ENCODE data around the gene BCL11A.

The BCL11A gene

DNA sequence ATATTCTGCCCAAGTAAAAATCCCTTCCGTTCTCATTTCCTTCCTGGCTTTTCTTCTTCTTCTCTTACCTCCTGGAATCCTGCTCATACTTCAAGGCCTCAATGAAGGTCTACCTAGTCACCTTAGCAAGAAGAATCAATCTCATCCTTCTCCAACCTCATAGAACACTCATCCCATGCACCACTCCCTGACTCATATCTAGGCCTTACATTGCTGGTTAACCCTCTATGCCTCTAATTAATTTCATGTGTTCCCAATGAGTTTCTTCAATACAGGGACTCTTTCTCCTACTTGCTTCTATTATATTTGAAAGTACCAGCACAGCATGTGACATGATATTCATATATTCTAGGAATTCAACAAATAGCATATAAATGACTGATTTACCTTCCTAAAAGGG is 63.0 kb downstream of the BCL11A start:
- Histone ChIP-seq H3K27ac (no peak overlapping the region), H3K4me3 (ENCODE audit: low read depth, low read length) (no peak overlapping the region), H3K9me3 (ENCODE audit: severe bottlenecking) (no peaks in the 10 kb centered on the region), H3K36me3 (no peaks in the 10 kb centered on the region), H3K27me3 (ENCODE audit: insufficient read depth, low read depth, severe bottlenecking) (no peaks in the 10 kb centered on the region)
- no peak for DNase-seq
- TF ChIP-seq, protein P1, sequence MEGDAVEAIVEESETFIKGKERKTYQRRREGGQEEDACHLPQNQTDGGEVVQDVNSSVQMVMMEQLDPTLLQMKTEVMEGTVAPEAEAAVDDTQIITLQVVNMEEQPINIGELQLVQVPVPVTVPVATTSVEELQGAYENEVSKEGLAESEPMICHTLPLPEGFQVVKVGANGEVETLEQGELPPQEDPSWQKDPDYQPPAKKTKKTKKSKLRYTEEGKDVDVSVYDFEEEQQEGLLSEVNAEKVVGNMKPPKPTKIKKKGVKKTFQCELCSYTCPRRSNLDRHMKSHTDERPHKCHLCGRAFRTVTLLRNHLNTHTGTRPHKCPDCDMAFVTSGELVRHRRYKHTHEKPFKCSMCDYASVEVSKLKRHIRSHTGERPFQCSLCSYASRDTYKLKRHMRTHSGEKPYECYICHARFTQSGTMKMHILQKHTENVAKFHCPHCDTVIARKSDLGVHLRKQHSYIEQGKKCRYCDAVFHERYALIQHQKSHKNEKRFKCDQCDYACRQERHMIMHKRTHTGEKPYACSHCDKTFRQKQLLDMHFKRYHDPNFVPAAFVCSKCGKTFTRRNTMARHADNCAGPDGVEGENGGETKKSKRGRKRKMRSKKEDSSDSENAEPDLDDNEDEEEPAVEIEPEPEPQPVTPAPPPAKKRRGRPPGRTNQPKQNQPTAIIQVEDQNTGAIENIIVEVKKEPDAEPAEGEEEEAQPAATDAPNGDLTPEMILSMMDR (IDR thresholded peaks at IDR 0.05; ENCODE audit: low read depth, low read length), result no peak

DNA sequence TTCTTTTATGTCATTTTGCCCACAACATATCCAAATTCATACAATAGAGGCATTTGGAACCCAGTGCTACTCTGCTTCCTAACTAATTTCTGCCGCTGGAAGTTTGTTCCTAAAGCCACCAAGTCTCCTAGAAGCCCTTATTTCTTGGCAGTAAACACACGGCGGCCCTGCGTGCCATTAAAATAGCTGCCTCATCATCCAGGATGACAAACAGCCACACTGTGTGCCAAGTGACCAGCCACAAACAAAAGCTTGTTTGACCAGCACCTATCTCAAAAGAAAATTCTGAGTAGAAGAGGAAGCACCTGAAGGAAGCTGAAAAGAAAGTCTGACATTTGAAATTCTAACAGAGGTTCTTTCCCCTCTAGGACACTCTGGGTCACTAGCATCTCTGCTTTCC is 64.2 kb downstream of the BCL11A start:
- H3K9me3 ChIP-seq (ENCODE audit: severe bottlenecking), result no peaks in the 10 kb centered on the region
- no peaks in the 10 kb centered on the region for H3K27me3 ChIP-seq (ENCODE audit: insufficient read depth, low read depth, severe bottlenecking)
- H3K4me3 ChIP-seq (ENCODE audit: low read depth, low read length), result no peak overlapping the region
- H3K36me3 ChIP-seq, result no peaks in the 10 kb centered on the region
- no peak overlapping the region for H3K27ac ChIP-seq
- no peak for DNase-seq
- TF ChIP-seq, protein P1 (IDR thresholded peaks at IDR 0.05; ENCODE audit: low read depth, low read length), result no peak

DNA sequence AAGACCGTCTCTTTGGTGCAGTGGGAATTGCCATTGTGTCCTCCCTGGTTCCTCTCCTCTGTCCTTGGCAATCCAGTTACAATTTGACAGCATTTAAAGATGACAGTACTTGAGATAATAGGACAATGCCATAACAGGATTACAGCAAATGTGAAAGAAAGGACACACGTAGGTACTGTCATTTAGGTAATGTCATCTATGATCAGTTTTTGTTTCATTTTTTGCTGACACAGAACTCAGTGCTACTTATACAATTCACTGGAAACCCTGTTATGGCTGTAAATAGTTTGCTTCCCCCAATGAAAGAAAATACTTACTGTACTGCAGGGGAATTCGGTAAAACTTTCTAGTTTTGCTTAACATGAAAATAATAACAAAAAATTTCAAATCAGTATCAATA is 65.2 kb downstream of the BCL11A start:
- TF ChIP-seq, protein P1 (IDR thresholded peaks at IDR 0.05; ENCODE audit: low read depth, low read length), result no peak
- Histone ChIP-seq H3K9me3 (ENCODE audit: severe bottlenecking) (no peaks in the 10 kb centered on the region), H3K36me3 (no peaks in the 10 kb centered on the region), H3K27me3 (ENCODE audit: insufficient read depth, low read depth, severe bottlenecking) (no peaks in the 10 kb centered on the region), H3K4me3 (ENCODE audit: low read depth, low read length) (no peak overlapping the region), H3K27ac (no peak overlapping the region)
- DNase-seq, result no peak

DNA sequence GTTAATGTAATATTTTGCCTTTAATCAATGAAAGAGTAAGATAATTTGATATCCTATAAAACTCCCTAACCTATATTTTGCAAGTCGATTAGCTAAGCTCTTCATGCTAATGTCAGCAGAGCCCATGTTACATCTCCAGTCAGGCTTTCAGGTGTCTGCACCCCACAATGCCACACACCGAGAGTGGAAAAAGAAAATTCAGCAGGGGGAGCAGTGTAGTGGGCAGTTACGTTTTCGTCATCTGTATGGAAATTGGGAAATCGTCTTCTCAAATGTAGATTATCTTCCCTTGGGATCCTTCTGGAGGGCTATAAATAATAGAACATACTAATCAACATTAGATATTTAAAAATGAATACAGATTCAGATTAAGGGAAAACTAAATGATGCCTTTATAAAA is 66.3 kb downstream of the BCL11A start:
- Histone ChIP-seq H3K27ac (no peak overlapping the region), H3K36me3 (peaks cover 3% of the 10 kb centered on the region; the same call in 1 of the 2 replicates), H3K9me3 (ENCODE audit: severe bottlenecking) (no peaks in the 10 kb centered on the region), H3K27me3 (ENCODE audit: insufficient read depth, low read depth, severe bottlenecking) (no peaks in the 10 kb centered on the region), H3K4me3 (ENCODE audit: low read depth, low read length) (no peak overlapping the region)
- no peak for DNase-seq
- TF ChIP-seq, protein P1 (IDR thresholded peaks at IDR 0.05; ENCODE audit: low read depth, low read length), result no peak

DNA sequence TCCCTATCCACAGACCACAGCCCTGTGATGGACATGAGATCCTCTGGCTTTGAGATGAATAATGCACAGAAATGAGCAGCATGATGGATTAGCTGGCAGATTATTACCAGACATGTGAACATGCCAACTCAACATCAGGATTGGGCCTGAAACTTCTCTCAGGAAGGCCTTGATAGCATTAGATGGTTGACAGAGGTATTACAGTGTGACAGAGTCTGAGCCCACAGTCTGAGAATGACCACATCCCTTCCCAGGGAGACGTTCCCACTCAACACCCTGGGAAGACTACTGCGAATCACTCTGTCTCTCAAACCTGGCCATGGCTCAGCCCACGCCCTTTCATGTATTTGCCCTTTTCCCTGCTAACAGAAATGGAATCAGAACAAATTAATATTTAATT is 66.9 kb downstream of the BCL11A start:
- Histone ChIP-seq H3K9me3 (ENCODE audit: severe bottlenecking) (no peaks in the 10 kb centered on the region), H3K4me3 (ENCODE audit: low read depth, low read length) (no peak overlapping the region), H3K36me3 (peaks cover 3% of the 10 kb centered on the region), H3K27ac (no peak overlapping the region), H3K27me3 (ENCODE audit: insufficient read depth, low read depth, severe bottlenecking) (no peaks in the 10 kb centered on the region)
- DNase-seq, result no peak
- TF ChIP-seq, protein P1 (IDR thresholded peaks at IDR 0.05; ENCODE audit: low read depth, low read length), result no peak

DNA sequence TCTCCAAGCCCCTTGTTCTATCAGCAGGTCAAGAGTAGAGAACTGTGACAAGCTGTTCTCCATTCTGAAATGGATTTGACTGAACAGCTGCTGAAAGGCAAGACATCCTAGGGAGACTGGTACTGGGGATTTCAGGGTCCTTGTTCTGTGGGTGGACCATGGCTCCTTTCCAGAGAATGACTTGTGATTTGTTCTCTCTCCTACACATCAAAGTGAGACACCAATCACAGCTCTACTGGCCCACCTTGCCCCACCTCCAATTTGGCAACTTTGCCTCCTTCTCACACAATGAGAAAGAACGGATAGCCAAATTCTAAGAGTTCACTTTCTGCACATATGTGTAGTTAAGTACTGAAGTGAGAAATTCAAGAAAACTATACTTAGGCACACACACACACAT is 67.4 kb downstream of the BCL11A start:
- no peak overlapping the region for H3K4me3 ChIP-seq (ENCODE audit: low read depth, low read length)
- TF ChIP-seq, protein P1 (IDR thresholded peaks at IDR 0.05; ENCODE audit: low read depth, low read length), result no peak
- H3K36me3 ChIP-seq, result peaks cover 3% of the 10 kb centered on the region
- H3K9me3 ChIP-seq (ENCODE audit: severe bottlenecking), result no peaks in the 10 kb centered on the region
- no peak overlapping the region for H3K27ac ChIP-seq
- no peaks in the 10 kb centered on the region for H3K27me3 ChIP-seq (ENCODE audit: insufficient read depth, low read depth, severe bottlenecking)
- no peak for DNase-seq

Data from WERI-Rb-1 (cell line).